GM19455 (cell line): ENCODE measurements around the gene KDM1A.
"Not testable (repeated sequence)": the region's sequence is repeated elsewhere in the genome, so short reads cannot be mapped to it uniquely, and the experiment has no call there.

Source experiments
- ATAC-seq: cut with Tn5 transposase; IDR thresholded peaks from one replicate; pipeline ENCODE4 v1.9.1; 2021; ENCODE audit not compliant: unreplicated experiment

Gene KDM1A

GRCh38 chr1:23010025-23010424, 9.2 kb upstream of the KDM1A start:
- ATAC-seq, result not testable (repeated sequence)

- ATAC-seq, result no peak
Measured at GRCh38 chr1:23013657-23014056, 5.6 kb upstream of the KDM1A start.

GRCh38 chr1:23018661-23019093, 591 bp upstream of the KDM1A start:
- no peak for ATAC-seq

GRCh38 chr1:23019863-23020625, 776 bp downstream of the KDM1A start:
- peak; percentile 16 for ATAC-seq

- no peak for ATAC-seq
Measured at GRCh38 chr1:23020706-23021405, 1.6 kb downstream of the KDM1A start.

- no peak for ATAC-seq
Measured at GRCh38 chr1:23021834-23022233, 2.6 kb downstream of the KDM1A start.

GRCh38 chr1:23023174-23023845, 4.0 kb downstream of the KDM1A start:
- ATAC-seq, result no peak

- no peak for ATAC-seq
Measured at GRCh38 chr1:23026568-23026967, 7.3 kb downstream of the KDM1A start.

GRCh38 chr1:23027352-23027907, 8.2 kb downstream of the KDM1A start:
- no peak for ATAC-seq

GRCh38 chr1:23029337-23029736, 10.1 kb downstream of the KDM1A start:
- no peak for ATAC-seq

- no peak for ATAC-seq
Measured at GRCh38 chr1:23035823-23036452, 16.7 kb downstream of the KDM1A start.

GRCh38 chr1:23037081-23037740, 17.9 kb downstream of the KDM1A start:
- no peak for ATAC-seq

- ATAC-seq, result no peak
Measured at GRCh38 chr1:23039308-23039826, 20.1 kb downstream of the KDM1A start.

- no peak for ATAC-seq
Measured at GRCh38 chr1:23040509-23040908, 21.2 kb downstream of the KDM1A start.

GRCh38 chr1:23044035-23044434, 24.8 kb downstream of the KDM1A start:
- no peak for ATAC-seq

GRCh38 chr1:23050201-23050600, 30.9 kb downstream of the KDM1A start:
- no peak for ATAC-seq

GRCh38 chr1:23051290-23051909, 32.1 kb downstream of the KDM1A start:
- no peak for ATAC-seq

GRCh38 chr1:23057301-23057700, 38.0 kb downstream of the KDM1A start:
- ATAC-seq, result no peak

- no peak for ATAC-seq
Measured at GRCh38 chr1:23062271-23062670, 43.0 kb downstream of the KDM1A start.

- no peak for ATAC-seq
Measured at GRCh38 chr1:23065385-23065784, 46.1 kb downstream of the KDM1A start.
